Naive thymus-derived CD8-positive, alpha-beta T cell (primary cell): ENCODE measurements around the gene TPSD1. TPM values are rescaled to one million over a fixed set of nuclear protein-coding genes. Genes with fewer than 3 reads are reported as not detected.
A peak's percentile ranks its signal among the peaks of the same experiment; 100 is the strongest.
"Not testable (repeated sequence)": the region's sequence is repeated elsewhere in the genome, so short reads cannot be mapped to it uniquely, and the experiment has no call there.

Source experiments
- ATAC-seq, 2 donors: fragments of 150-1000 bp; cut with Tn5 transposase in 1 of 2; sonication (Bioruptor Pico), chemical (Tn5 transposase) in 1 of 2; 1 replicate in 1 of 2; 2 replicates in 1 of 2; pipeline ENCODE4 v1.10.0; 2021; ENCODE audit warnings: mild to moderate bottlenecking in 2 of 2, moderate library complexity in 2 of 2
- POLR2A ChIA-PET: fragments of 350-600 bp; sonication (Branson Sonifier 250); formaldehyde crosslinking; loops from one replicate; lab custom pipeline; 2021; ENCODE audit warnings: antibody characterized with exemption; lab: Charles Lee
- DNase-seq, 10 donors: peaks; one replicate each; pipeline versions ENCODE4 v3.0.0 to v3.0.0-alpha.2; 2020 to 2022
- H3K27ac Mint-ChIP-seq, 10 donors: one replicate each; pipeline ENCODE4 v1.8.0; 2020 to 2022; ENCODE audit warnings: mild to moderate bottlenecking in 10 of 10, mixed read lengths in 10 of 10, moderate library complexity in 4 of 10, inconsistent platforms in 1 of 10
- H3K27me3 Mint-ChIP-seq, 5 donors: one replicate each; pipeline ENCODE4 v1.8.0; 2021 to 2022; ENCODE audit warnings: mixed read lengths in 5 of 5
- H3K36me3 Mint-ChIP-seq, 3 donors: one replicate each; pipeline ENCODE4 v1.8.0; 2020 to 2022; ENCODE audit warnings: mixed read lengths in 3 of 3, mild to moderate bottlenecking in 2 of 3, inconsistent platforms in 1 of 3
- H3K4me1 Mint-ChIP-seq, 4 donors: one replicate each; pipeline ENCODE4 v1.8.0; 2021 to 2022; ENCODE audit warnings: mixed read lengths in 4 of 4
- H3K4me3 Mint-ChIP-seq, 10 donors: one replicate each; pipeline ENCODE4 v1.8.0; 2020 to 2022; ENCODE audit warnings: mild to moderate bottlenecking in 10 of 10, mixed read lengths in 10 of 10, moderate library complexity in 6 of 10, inconsistent platforms in 1 of 10
- H3K9me3 Mint-ChIP-seq, 9 donors: one replicate each; pipeline ENCODE4 v1.8.0; 2020 to 2022; ENCODE audit warnings: mixed read lengths in 9 of 9, mild to moderate bottlenecking in 3 of 9, inconsistent platforms in 1 of 9, moderate library complexity in 1 of 9
- polyA plus RNA-seq, 3 donors: library from polyadenylated mRNA; unstranded; fragments of 300-500 nt; fragmentation: Illumina TruSeq; gene quantifications; one replicate each; pipeline ENCODE4 v1.2.3, GENCODE V29; 2021
- total RNA-seq, 8 experiments: library from RNA in 2 of 8; stranded (reverse) in 2 of 8; gene quantifications; one replicate each; pipeline ENCODE4 v1.2.3 and lab custom pipeline; 2021 to 2026

TPSD1 gene
- total RNA-seq (not detected), polyA plus RNA-seq (not detected), total RNA-seq (lab: John Stamatoyannopoulos, UW) (0 reads per million in 6 experiments)

DNA sequence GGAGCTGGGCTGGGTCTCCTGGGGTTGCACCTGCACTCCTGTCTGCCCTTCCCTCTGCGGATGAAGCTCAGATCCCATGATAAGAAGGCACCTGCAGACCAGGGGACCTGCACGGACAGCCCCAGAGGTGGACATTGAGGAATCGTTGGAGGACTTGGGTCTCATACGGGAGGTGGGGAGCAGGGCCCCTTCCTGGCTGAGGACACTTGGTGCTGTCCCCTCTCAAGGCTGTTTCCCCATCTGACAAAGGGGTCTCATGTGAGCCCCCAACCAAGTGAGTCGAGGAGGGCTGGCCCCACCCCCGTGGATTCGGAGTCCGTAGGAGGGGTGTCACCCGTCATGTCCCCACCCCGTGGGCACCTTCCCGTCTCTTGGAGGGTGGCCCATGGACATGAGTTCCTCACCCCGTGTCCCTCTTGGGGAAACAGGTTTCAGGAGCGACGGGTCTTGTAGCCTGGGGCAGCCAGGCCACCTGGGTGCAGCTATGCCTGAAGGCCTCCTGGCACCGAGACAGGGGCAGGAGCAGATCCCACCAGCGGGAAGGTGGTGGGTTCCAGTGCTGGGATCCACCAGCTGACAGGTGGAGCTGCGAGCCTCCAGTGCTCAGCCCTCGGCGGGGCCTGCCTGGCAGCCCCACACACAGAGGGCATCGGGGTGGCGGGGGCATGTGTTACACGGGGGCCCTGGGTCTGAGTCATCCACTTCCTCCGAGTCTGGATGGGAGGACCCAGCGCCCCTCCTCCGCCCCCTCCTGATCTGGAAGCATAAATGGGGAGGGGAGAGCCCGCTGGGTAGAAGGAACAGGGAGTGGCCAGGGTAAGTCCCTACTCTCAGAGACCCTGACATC lies at the start of gene TPSD1:
Gene TPSD1, plus strand, starts transcription at position 794 of the 847 bp plus-strand sequence. CDS start 212 bp downstream, outside the sequence.
- H3K36me3 Mint-ChIP-seq, H3K4me1 Mint-ChIP-seq, H3K9me3 Mint-ChIP-seq, H3K4me3 Mint-ChIP-seq, H3K27ac Mint-ChIP-seq, POLR2A ChIA-PET, ATAC-seq: not testable (repeated sequence)
- peak in 1 of 10 donors; percentile 37 for DNase-seq
- peaks cover 3 to 23% (median 10%) of the 10 kb centered on the region in 5 donors for H3K27me3 Mint-ChIP-seq

DNA sequence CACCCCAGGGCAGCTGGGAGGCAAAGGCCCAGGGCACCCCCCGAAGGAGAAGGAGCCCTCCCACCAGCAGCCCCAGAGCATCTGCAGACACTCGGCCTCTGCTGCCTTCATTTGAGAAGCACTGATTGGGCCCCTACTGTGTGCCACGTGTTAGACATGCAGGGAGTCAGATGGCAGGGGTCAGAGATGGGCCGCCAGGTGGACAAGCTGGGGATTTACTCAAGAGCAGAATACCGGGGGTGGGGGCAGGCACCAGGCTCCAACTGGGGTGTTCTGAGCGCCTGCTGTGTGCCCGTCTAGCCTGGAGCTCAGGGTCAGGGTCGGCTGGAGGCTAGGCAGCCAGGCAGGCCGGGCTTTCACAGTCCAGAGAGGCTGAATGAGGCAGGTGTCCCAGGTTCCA lies 49.5 kb upstream of the TPSD1 start:
- Mint-ChIP-seq H3K36me3 (no peaks in the 10 kb centered on the region), H3K4me1 (peaks cover 0 to 4% (median 2%) of the 10 kb centered on the region in 4 donors), H3K9me3 (no peaks in the 10 kb centered on the region), H3K27me3 (no peaks in the 10 kb centered on the region), H3K27ac (no peak overlapping the region), H3K4me3 (no peak overlapping the region)
- POLR2A ChIA-PET, result no interaction called here
- DNase-seq, result no peak
- no peak for ATAC-seq

GRCh38 chr16:1206786-1207185 lies 49.1 kb upstream of the TPSD1 start:
- peak overlapping the region in 8 of 10 donors; percentile 14 to 74 (median 48) for H3K4me3 Mint-ChIP-seq
- H3K36me3 Mint-ChIP-seq, result no peaks in the 10 kb centered on the region
- peak overlapping the region in 2 of 10 donors; percentile 10 to 44 for H3K27ac Mint-ChIP-seq
- H3K9me3 Mint-ChIP-seq, result no peaks in the 10 kb centered on the region
- peak in 3 of 10 donors; percentile 18 to 29 (median 21) for DNase-seq
- H3K27me3 Mint-ChIP-seq, result no peaks in the 10 kb centered on the region
- POLR2A ChIA-PET, result no interaction called here
- H3K4me1 Mint-ChIP-seq, result peaks cover 0 to 4% (median 2%) of the 10 kb centered on the region in 4 donors
- peak; percentile 46 to 49 for ATAC-seq

DNA sequence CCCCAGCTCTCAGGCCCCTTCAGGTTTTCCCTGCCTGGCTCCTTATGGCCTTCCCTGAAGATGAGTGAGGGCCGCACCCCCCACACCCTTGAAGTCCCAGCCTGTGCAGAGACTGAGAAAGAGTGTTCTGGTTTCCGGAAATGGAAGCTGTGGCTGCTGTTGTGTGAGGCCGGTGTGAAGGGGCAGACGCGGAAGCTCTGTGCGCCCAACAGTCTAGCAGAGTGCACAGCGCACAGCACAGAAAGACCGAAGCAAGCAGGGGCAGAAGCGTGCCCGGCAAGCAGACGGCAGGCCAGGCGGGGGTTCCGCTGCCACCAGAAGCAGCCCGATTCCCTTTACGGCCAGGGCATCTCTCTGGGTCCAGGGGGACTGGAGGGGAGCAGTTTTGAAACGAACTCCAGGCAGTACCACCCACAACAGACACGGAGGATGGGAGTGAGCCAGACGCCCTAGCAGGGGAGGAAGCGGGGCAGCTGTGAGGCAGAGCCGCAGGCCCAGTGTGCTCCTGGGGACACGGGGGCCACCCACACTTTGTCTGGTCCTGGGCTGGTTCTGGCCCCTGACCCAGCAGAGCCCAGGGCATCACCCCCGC lies 47.5 kb upstream of the TPSD1 start:
- ATAC-seq, result peak; percentile 79 to 90
- peak overlapping the region; percentile 47 to 80 (median 70) for H3K4me3 Mint-ChIP-seq
- H3K9me3 Mint-ChIP-seq, result no peaks in the 10 kb centered on the region
- peak overlapping the region in 7 of 10 donors; percentile 66 to 89 (median 85) for H3K27ac Mint-ChIP-seq
- H3K4me1 Mint-ChIP-seq, result peaks cover 0 to 4% (median 2%) of the 10 kb centered on the region in 4 donors
- POLR2A ChIA-PET, result interaction anchor here (0.6 kb wide), 1 partner anchor 486 kb away, joined by 3 read pairs; no protein-coding TSS in a partner anchor
- no peaks in the 10 kb centered on the region for H3K27me3 Mint-ChIP-seq
- DNase-seq, result peak in 3 of 10 donors; percentile 19 to 32 (median 25)
- no peaks in the 10 kb centered on the region for H3K36me3 Mint-ChIP-seq

DNA sequence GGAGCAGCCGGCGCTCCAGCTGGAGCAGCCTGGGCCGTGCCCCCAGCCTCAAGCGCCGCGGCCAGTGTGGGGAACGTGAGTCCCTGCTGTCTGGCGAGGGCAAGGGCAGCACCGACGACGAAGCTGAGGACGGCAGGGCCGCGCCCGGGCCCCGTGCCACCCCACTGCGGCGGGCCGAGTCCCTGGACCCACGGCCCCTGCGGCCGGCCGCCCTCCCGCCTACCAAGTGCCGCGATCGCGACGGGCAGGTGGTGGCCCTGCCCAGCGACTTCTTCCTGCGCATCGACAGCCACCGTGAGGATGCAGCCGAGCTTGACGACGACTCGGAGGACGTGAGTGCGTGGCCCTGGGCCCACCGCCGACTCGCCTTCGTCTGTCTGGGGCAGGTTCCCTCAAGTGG lies 46.8 kb upstream of the TPSD1 start:
- ATAC-seq (no peak), DNase-seq (no peak)
- H3K4me1 Mint-ChIP-seq, result peaks cover 0 to 4% (median 2%) of the 10 kb centered on the region in 4 donors
- H3K4me3 Mint-ChIP-seq, result no peak overlapping the region
- no peaks in the 10 kb centered on the region for H3K9me3 Mint-ChIP-seq
- POLR2A ChIA-PET, result no interaction called here
- no peaks in the 10 kb centered on the region for H3K36me3 Mint-ChIP-seq
- H3K27ac Mint-ChIP-seq, result peak overlapping the region in 1 of 10 donors; percentile 25
- no peaks in the 10 kb centered on the region for H3K27me3 Mint-ChIP-seq

DNA sequence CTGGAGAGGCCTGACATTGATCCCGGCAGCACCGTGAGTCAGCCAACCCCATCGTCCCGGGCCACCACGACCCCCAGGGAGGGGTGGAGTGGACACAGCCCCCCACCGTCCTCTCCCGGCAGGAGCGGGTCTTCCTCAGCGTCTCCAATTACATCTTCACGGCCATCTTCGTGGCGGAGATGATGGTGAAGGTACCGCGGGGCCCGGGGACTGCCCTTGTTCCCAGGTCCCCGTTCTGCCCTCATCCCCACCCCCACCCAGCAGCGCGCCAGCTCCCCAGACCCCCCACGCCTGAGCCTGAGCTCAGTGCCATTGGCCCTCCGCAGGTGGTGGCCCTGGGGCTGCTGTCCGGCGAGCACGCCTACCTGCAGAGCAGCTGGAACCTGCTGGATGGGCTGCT lies 45.4 kb upstream of the TPSD1 start:
- Mint-ChIP-seq H3K27ac (no peak overlapping the region), H3K27me3 (peaks cover 0 to 1% (median 0%) of the 10 kb centered on the region in 5 donors), H3K4me3 (no peak overlapping the region), H3K4me1 (peaks cover 0 to 4% (median 2%) of the 10 kb centered on the region in 4 donors), H3K9me3 (no peaks in the 10 kb centered on the region), H3K36me3 (peaks cover 0 to 2% (median 0%) of the 10 kb centered on the region in 3 donors)
- DNase-seq (no peak), ATAC-seq (no peak)
- POLR2A ChIA-PET, result no interaction called here

DNA sequence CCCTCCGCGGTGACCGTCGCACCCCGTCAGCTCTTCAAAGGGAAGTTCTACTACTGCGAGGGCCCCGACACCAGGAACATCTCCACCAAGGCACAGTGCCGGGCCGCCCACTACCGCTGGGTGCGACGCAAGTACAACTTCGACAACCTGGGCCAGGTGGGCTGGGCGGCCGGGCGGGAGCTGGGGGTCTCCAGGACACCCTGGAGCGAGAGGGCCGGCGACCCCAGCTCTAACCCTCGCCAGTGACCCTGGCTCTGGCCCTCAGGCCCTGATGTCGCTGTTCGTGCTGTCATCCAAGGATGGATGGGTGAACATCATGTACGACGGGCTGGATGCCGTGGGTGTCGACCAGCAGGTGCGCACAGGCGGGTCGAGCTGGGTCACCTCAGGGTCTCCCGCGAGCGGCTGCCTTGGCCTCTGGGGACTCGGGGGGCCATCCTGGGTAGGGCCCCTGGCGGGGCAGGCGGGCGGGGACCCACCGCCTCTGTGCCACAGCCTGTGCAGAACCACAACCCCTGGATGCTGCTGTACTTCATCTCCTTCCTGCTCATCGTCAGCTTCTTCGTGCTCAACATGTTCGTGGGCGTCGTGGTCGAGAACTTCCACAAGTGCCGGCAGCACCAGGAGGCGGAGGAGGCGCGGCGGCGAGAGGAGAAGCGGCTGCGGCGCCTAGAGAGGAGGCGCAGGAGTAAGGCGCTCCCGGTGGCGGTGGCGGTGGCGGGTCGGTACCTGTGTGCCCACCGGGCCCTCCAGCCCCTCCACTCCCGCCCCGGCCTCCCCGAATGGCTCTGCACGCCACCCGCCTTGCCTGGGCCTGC lies 44.2 kb upstream of the TPSD1 start:
- Mint-ChIP-seq H3K4me3 (no peak overlapping the region), H3K27ac (no peak overlapping the region), H3K9me3 (no peaks in the 10 kb centered on the region), H3K4me1 (peaks cover 0 to 4% (median 3%) of the 10 kb centered on the region in 4 donors), H3K36me3 (peaks cover 0 to 2% (median 0%) of the 10 kb centered on the region in 3 donors), H3K27me3 (peaks cover 0 to 3% (median 0%) of the 10 kb centered on the region in 5 donors)
- no peak for ATAC-seq
- no peak for DNase-seq
- POLR2A ChIA-PET, result no interaction called here

GRCh38 chr16:1212616-1213194 lies 43.2 kb upstream of the TPSD1 start:
- Mint-ChIP-seq H3K4me3 (no peak overlapping the region), H3K27ac (no peak overlapping the region), H3K36me3 (peaks cover 0 to 2% (median 0%) of the 10 kb centered on the region in 3 donors), H3K27me3 (peaks cover 0 to 3% (median 0%) of the 10 kb centered on the region in 5 donors), H3K4me1 (peaks cover 0 to 4% (median 3%) of the 10 kb centered on the region in 4 donors), H3K9me3 (no peaks in the 10 kb centered on the region)
- ATAC-seq (no peak), DNase-seq (no peak)
- POLR2A ChIA-PET, result no interaction called here

DNA sequence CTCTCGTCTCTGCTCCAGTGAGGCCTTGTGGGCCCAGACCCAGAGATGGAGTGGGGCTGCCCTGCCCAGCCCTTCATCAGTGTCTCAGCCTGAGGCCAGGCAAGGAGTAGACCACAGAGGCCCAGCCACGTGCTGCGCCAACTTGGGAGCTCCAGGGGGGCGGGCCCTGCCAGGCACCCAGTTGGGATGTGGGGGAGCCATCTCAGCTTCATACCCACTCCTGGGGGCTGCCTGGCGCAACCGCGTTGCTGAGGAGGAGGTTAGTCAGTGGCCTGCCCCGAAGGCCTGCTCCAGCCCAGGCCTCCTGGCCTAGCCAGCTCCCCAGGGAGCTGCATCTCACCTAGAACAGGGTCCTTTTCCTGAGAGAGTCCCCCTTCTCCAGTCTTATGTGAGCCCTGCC lies 42.6 kb upstream of the TPSD1 start:
- H3K9me3 Mint-ChIP-seq, result no peaks in the 10 kb centered on the region
- H3K4me1 Mint-ChIP-seq, result peaks cover 0 to 3% (median 2%) of the 10 kb centered on the region in 4 donors
- POLR2A ChIA-PET, result no interaction called here
- H3K27ac Mint-ChIP-seq, result no peak overlapping the region
- peaks cover 0 to 2% (median 0%) of the 10 kb centered on the region in 3 donors for H3K36me3 Mint-ChIP-seq
- no peak for DNase-seq
- H3K4me3 Mint-ChIP-seq, result no peak overlapping the region
- H3K27me3 Mint-ChIP-seq, result peaks cover 0 to 3% (median 0%) of the 10 kb centered on the region in 5 donors
- ATAC-seq, result no peak

DNA sequence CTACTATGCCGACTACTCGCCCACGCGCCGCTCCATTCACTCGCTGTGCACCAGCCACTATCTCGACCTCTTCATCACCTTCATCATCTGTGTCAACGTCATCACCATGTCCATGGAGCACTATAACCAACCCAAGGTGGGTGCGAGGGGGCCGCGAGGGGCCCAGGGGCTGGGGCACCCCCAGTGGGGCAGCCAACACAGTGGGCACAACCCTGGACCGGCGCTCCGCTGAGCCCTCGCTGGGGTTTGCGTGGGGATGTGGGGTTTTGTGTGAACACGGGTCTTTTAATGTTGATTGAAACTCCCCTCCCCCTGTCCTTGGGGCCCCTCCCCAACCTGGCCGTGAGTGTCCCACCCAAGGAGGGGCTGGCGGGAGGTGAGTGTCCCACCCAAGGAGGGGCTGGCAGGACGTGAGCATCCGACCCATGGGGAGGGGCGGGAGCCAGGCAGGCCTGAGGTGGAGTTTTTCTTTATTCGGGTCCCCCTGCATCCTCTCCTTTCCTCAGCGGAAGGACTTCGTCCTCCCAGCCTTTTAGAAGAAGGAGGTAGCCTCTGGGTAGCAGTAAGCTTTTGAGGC lies 42.0 kb upstream of the TPSD1 start:
- peaks cover 0 to 2% (median 0%) of the 10 kb centered on the region in 3 donors for H3K36me3 Mint-ChIP-seq
- H3K4me3 Mint-ChIP-seq, result no peak overlapping the region
- DNase-seq (no peak), ATAC-seq (no peak)
- peaks cover 0 to 3% (median 0%) of the 10 kb centered on the region in 5 donors for H3K27me3 Mint-ChIP-seq
- POLR2A ChIA-PET, result no interaction called here
- H3K27ac Mint-ChIP-seq, result no peak overlapping the region
- no peaks in the 10 kb centered on the region for H3K9me3 Mint-ChIP-seq
- peaks cover 0 to 2% (median 0%) of the 10 kb centered on the region in 4 donors for H3K4me1 Mint-ChIP-seq

GRCh38 chr16:1214719-1215118 lies 41.1 kb upstream of the TPSD1 start:
- Mint-ChIP-seq H3K27me3 (peaks cover 0 to 3% (median 0%) of the 10 kb centered on the region in 5 donors), H3K27ac (no peak overlapping the region), H3K4me3 (no peak overlapping the region), H3K9me3 (no peaks in the 10 kb centered on the region), H3K4me1 (peaks cover 0 to 2% (median 0%) of the 10 kb centered on the region in 4 donors), H3K36me3 (peaks cover 0 to 2% (median 0%) of the 10 kb centered on the region in 3 donors)
- POLR2A ChIA-PET, result no interaction called here
- DNase-seq (no peak), ATAC-seq (no peak)
